HG02642 (cell line): ENCODE measurements around the gene LNX2.

ENCODE experiments used
- ATAC-seq: cut with Tn5 transposase; IDR thresholded peaks from one replicate; pipeline ENCODE4 v1.9.1; 2021; ENCODE audit warnings: mild to moderate bottlenecking; ENCODE audit not compliant: unreplicated experiment, poor library complexity

Gene LNX2

GRCh38 chr13:27523346-27524073 is 96.8 kb downstream of the LNX2 start:
- ATAC-seq: no peak

- no peak for ATAC-seq
These were observed 97.5 kb downstream of the LNX2 start for GRCh38 chr13:27522847-27523246.

- ATAC-seq: no peak
These were observed 104.2 kb downstream of the LNX2 start for GRCh38 chr13:27516103-27516502.

GRCh38 chr13:27510082-27510481 is 110.2 kb downstream of the LNX2 start:
- no peak for ATAC-seq

- ATAC-seq: no peak
These were observed 111.5 kb downstream of the LNX2 start for GRCh38 chr13:27508802-27509201.

DNA sequence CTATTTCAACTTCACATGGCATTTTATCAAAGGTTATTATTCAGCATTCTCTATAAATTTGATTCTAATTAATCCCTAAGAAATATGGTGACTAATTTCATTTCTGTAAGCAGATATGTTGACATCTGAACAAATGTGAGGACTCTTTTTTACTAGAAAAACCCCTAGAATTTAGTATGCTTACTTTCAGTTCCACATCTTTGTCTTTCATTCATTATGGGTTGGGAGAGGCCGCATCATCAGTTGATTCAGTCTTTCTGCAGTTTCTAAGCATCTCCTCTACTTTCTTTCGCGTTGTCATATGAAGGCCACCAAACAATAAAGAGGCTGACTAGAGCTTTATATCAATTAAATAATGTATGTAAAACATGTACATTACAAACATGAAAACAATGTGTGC is 114.5 kb downstream of the LNX2 start:
- ATAC-seq: no peak

- ATAC-seq: no peak
These were observed 115.5 kb downstream of the LNX2 start for GRCh38 chr13:27504868-27505194.

- no peak for ATAC-seq
These were observed 116.0 kb downstream of the LNX2 start for GRCh38 chr13:27504128-27504867.

GRCh38 chr13:27500806-27501534 is 119.4 kb downstream of the LNX2 start:
- ATAC-seq: no peak

- no peak for ATAC-seq
These were observed 122.6 kb downstream of the LNX2 start for GRCh38 chr13:27497563-27498230.

GRCh38 chr13:27496536-27497273 is 123.6 kb downstream of the LNX2 start:
- no peak for ATAC-seq

DNA sequence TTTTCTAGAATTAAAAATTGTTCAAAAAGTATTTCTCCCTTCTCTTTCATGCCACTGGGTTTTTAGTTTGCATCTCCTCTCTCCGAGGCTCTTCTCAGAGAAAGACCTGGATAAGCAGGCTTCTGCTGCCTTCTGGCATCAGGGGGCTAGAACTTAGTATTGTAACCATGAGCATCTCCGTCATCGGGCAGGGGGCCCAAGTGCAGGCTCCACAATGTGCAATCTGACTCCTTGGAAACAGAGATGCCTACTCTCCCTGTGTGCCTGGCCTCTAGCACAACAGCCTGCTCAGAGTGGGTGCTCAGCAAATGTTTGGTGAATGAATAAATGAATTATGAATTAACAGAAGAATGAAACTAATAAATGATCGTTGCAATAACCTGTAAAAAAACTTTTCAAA is 124.3 kb downstream of the LNX2 start:
- no peak for ATAC-seq
